ENCODE data around the gene CKAP2L. TPM values are rescaled to one million over a fixed set of nuclear protein-coding genes. Genes with fewer than 3 reads are reported as not detected.

Gene CKAP2L
- total RNA-seq, 2 donors from 2014 or later = 31.4 to 35.8 TPM

GRCh38 chr2:112758711-112759110 is 5.7 kb downstream of the CKAP2L start:
- peaks cover 12% of the 10 kb centered on the region for H3K4me1 Mint-ChIP-seq
- no peak for ATAC-seq (replicated peaks)
- no peaks in the 10 kb centered on the region for H3K9me3 Mint-ChIP-seq
- H3K27ac Mint-ChIP-seq = no peak overlapping the region
- peaks cover 70% of the 10 kb centered on the region for H3K36me3 Mint-ChIP-seq (ENCODE audit: low read depth)
- H3K4me3 Mint-ChIP-seq = no peak overlapping the region
- H3K27me3 Mint-ChIP-seq = no peaks in the 10 kb centered on the region

GRCh38 chr2:112757265-112757664 is 7.1 kb downstream of the CKAP2L start:
- Mint-ChIP-seq H3K27ac (no peak overlapping the region), H3K36me3 (ENCODE audit: low read depth) (peaks cover 62% of the 10 kb centered on the region), H3K27me3 (no peaks in the 10 kb centered on the region), H3K9me3 (no peaks in the 10 kb centered on the region), H3K4me3 (no peak overlapping the region), H3K4me1 (peaks cover 9% of the 10 kb centered on the region)
- no peak for ATAC-seq (replicated peaks)

GRCh38 chr2:112756207-112756606 is 8.2 kb downstream of the CKAP2L start:
- no peak overlapping the region for H3K27ac Mint-ChIP-seq
- H3K36me3 Mint-ChIP-seq (ENCODE audit: low read depth) = peaks cover 59% of the 10 kb centered on the region
- peaks cover 9% of the 10 kb centered on the region for H3K4me1 Mint-ChIP-seq
- no peak overlapping the region for H3K4me3 Mint-ChIP-seq
- no peak for ATAC-seq (replicated peaks)
- H3K9me3 Mint-ChIP-seq = no peaks in the 10 kb centered on the region
- H3K27me3 Mint-ChIP-seq = no peaks in the 10 kb centered on the region

- H3K4me1 Mint-ChIP-seq = peaks cover 11% of the 10 kb centered on the region
- peaks cover 56% of the 10 kb centered on the region for H3K36me3 Mint-ChIP-seq (ENCODE audit: low read depth)
- H3K27ac Mint-ChIP-seq = no peak overlapping the region
- H3K4me3 Mint-ChIP-seq = no peak overlapping the region
- ATAC-seq (replicated peaks) = no peak
- no peaks in the 10 kb centered on the region for H3K9me3 Mint-ChIP-seq
- no peaks in the 10 kb centered on the region for H3K27me3 Mint-ChIP-seq
Measured at GRCh38 chr2:112755444-112755843, 9.0 kb downstream of the CKAP2L start.

GRCh38 chr2:112754564-112754963 is 9.8 kb downstream of the CKAP2L start:
- no peak overlapping the region for H3K27ac Mint-ChIP-seq
- no peak overlapping the region for H3K4me3 Mint-ChIP-seq
- H3K36me3 Mint-ChIP-seq (ENCODE audit: low read depth) = peaks cover 65% of the 10 kb centered on the region
- ATAC-seq (replicated peaks) = no peak
- H3K4me1 Mint-ChIP-seq = peaks cover 17% of the 10 kb centered on the region
- no peaks in the 10 kb centered on the region for H3K9me3 Mint-ChIP-seq
- H3K27me3 Mint-ChIP-seq = no peaks in the 10 kb centered on the region

- Mint-ChIP-seq H3K4me3 (no peak overlapping the region), H3K27me3 (no peaks in the 10 kb centered on the region), H3K4me1 (peaks cover 17% of the 10 kb centered on the region), H3K27ac (no peak overlapping the region), H3K36me3 (ENCODE audit: low read depth) (peaks cover 59% of the 10 kb centered on the region), H3K9me3 (no peaks in the 10 kb centered on the region)
- ATAC-seq (replicated peaks) = no peak
Measured at GRCh38 chr2:112752667-112753066, 11.7 kb downstream of the CKAP2L start.

GRCh38 chr2:112751451-112752197 is 12.8 kb downstream of the CKAP2L start:
- no peaks in the 10 kb centered on the region for H3K27me3 Mint-ChIP-seq
- H3K4me1 Mint-ChIP-seq = peaks cover 17% of the 10 kb centered on the region
- ATAC-seq (replicated peaks) = no peak
- no peaks in the 10 kb centered on the region for H3K9me3 Mint-ChIP-seq
- no peak overlapping the region for H3K4me3 Mint-ChIP-seq
- no peak overlapping the region for H3K27ac Mint-ChIP-seq
- peaks cover 59% of the 10 kb centered on the region for H3K36me3 Mint-ChIP-seq (ENCODE audit: low read depth)

- H3K4me1 Mint-ChIP-seq = peaks cover 12% of the 10 kb centered on the region
- peak overlapping the region; percentile 70 for H3K4me3 Mint-ChIP-seq
- H3K27me3 Mint-ChIP-seq = no peaks in the 10 kb centered on the region
- peaks cover 52% of the 10 kb centered on the region for H3K36me3 Mint-ChIP-seq (ENCODE audit: low read depth)
- H3K9me3 Mint-ChIP-seq = no peaks in the 10 kb centered on the region
- peak overlapping the region; percentile 84 for H3K27ac Mint-ChIP-seq
- peak; percentile 65 for ATAC-seq (replicated peaks)
Measured at GRCh38 chr2:112750560-112750843, 13.9 kb downstream of the CKAP2L start.

- ATAC-seq (replicated peaks) = peak; percentile 87
- Mint-ChIP-seq H3K36me3 (ENCODE audit: low read depth) (peaks cover 49% of the 10 kb centered on the region), H3K27me3 (no peaks in the 10 kb centered on the region), H3K4me3 (peak overlapping the region; percentile 70), H3K27ac (peak overlapping the region; percentile 84), H3K9me3 (no peaks in the 10 kb centered on the region), H3K4me1 (peaks cover 12% of the 10 kb centered on the region)
Measured at GRCh38 chr2:112749755-112750559, 14.5 kb downstream of the CKAP2L start.

- H3K4me1 Mint-ChIP-seq = peaks cover 6% of the 10 kb centered on the region
- no peak for ATAC-seq (replicated peaks)
- peak overlapping the region; percentile 23 for H3K27ac Mint-ChIP-seq
- no peaks in the 10 kb centered on the region for H3K9me3 Mint-ChIP-seq
- no peaks in the 10 kb centered on the region for H3K27me3 Mint-ChIP-seq
- no peak overlapping the region for H3K4me3 Mint-ChIP-seq
- peaks cover 32% of the 10 kb centered on the region for H3K36me3 Mint-ChIP-seq (ENCODE audit: low read depth)
Measured at GRCh38 chr2:112740527-112740926, 23.9 kb downstream of the CKAP2L start.

GRCh38 chr2:112737542-112738232 is 26.7 kb downstream of the CKAP2L start:
- H3K36me3 Mint-ChIP-seq (ENCODE audit: low read depth) = peaks cover 23% of the 10 kb centered on the region

GRCh38 chr2:112733871-112734270 is 30.5 kb downstream of the CKAP2L start:
- H3K27ac Mint-ChIP-seq = no peak overlapping the region
- ATAC-seq (replicated peaks) = no peak
- peaks cover 6% of the 10 kb centered on the region for H3K4me1 Mint-ChIP-seq
- no peaks in the 10 kb centered on the region for H3K9me3 Mint-ChIP-seq
- H3K27me3 Mint-ChIP-seq = no peaks in the 10 kb centered on the region
- H3K36me3 Mint-ChIP-seq (ENCODE audit: low read depth) = no peaks in the 10 kb centered on the region
- H3K4me3 Mint-ChIP-seq = no peak overlapping the region

More at GRCh38 chr2:112737542-112738232, 26.7 kb downstream of the CKAP2L start:
- Mint-ChIP-seq H3K27ac (peak overlapping the region; percentile 14), H3K4me3 (no peak overlapping the region), H3K4me1 (peaks cover 6% of the 10 kb centered on the region), H3K27me3 (no peaks in the 10 kb centered on the region), H3K9me3 (no peaks in the 10 kb centered on the region)
- no peak for ATAC-seq (replicated peaks)

GRCh38 chr2:112733456-112733855 is 31.0 kb downstream of the CKAP2L start:
- Mint-ChIP-seq H3K27me3 (no peaks in the 10 kb centered on the region), H3K36me3 (ENCODE audit: low read depth) (no peaks in the 10 kb centered on the region), H3K27ac (no peak overlapping the region), H3K9me3 (no peaks in the 10 kb centered on the region), H3K4me3 (no peak overlapping the region), H3K4me1 (peaks cover 6% of the 10 kb centered on the region)
- no peak for ATAC-seq (replicated peaks)

- no peaks in the 10 kb centered on the region for H3K27me3 Mint-ChIP-seq
- H3K4me1 Mint-ChIP-seq = peaks cover 2% of the 10 kb centered on the region
- no peaks in the 10 kb centered on the region for H3K36me3 Mint-ChIP-seq (ENCODE audit: low read depth)
- no peaks in the 10 kb centered on the region for H3K9me3 Mint-ChIP-seq
- ATAC-seq (replicated peaks) = no peak
- H3K27ac Mint-ChIP-seq = no peak overlapping the region
- no peak overlapping the region for H3K4me3 Mint-ChIP-seq
Measured at GRCh38 chr2:112731479-112731878, 32.9 kb downstream of the CKAP2L start.

GRCh38 chr2:112730791-112731190 is 33.6 kb downstream of the CKAP2L start:
- no peaks in the 10 kb centered on the region for H3K4me1 Mint-ChIP-seq
- H3K9me3 Mint-ChIP-seq = no peaks in the 10 kb centered on the region
- H3K36me3 Mint-ChIP-seq (ENCODE audit: low read depth) = no peaks in the 10 kb centered on the region
- H3K4me3 Mint-ChIP-seq = no peak overlapping the region
- H3K27me3 Mint-ChIP-seq = no peaks in the 10 kb centered on the region
- ATAC-seq (replicated peaks) = no peak
- no peak overlapping the region for H3K27ac Mint-ChIP-seq

Data from activated T-helper 17 cell treated with anti-CD3 and anti-CD28 coated beads, Interleukin-2, amount 50 U/mL, for 72 hours (primary cell).